Panc1 (cell line): ENCODE results near the gene TXNL1.

ENCODE experiments used
- CTCF ChIP-seq: fragments of 450-650 bp; IDR thresholded peaks from 2 replicates; pipeline ENCODE4 v1.5.1; 2017; ENCODE audit warnings: mild to moderate bottlenecking
- POLR2AphosphoS5 ChIP-seq: IDR thresholded peaks from 2 replicates; pipeline ENCODE4 v1.6.1; 2012; ENCODE audit warnings: mild to moderate bottlenecking, low read depth, low read length, moderate library complexity
- TCF7L2 ChIP-seq: IDR thresholded peaks from 2 replicates; pipeline ENCODE4 v1.6.1; 2011; ENCODE audit warnings: mild to moderate bottlenecking, low read depth, low read length, inconsistent platforms

- TF ChIP-seq CTCF: no peak
- TF ChIP-seq TCF7L2: no peak
- TF ChIP-seq POLR2AphosphoS5: no peak
Observed at GRCh38 chr18:56574861-56575260, 63.5 kb downstream of the TXNL1 start.
